Gastroesophageal sphincter (tissue), 3 donors: ENCODE measurements around the gene RPP38.

Experiments used
- CTCF ChIP-seq, 4 experiments: fragments of 200-600 bp in 2 of 4; fragments of 450-650 bp in 2 of 4; sonication (generic) in 1 of 4; IDR thresholded peaks; one replicate each; pipeline ENCODE4 v1.5.1; 2017 to 2019; ENCODE audit warnings: antibody characterized with exemption in 4 of 4, mild to moderate bottlenecking in 2 of 4, moderate library complexity in 2 of 4
- POLR2A ChIP-seq, 2 donors: fragments of 450-650 bp; IDR thresholded peaks; one replicate each; pipeline ENCODE4 v1.6.1; 2017; ENCODE audit warnings: antibody characterized with exemption in 2 of 2, mild to moderate bottlenecking in 2 of 2, moderate library complexity in 1 of 2
- POLR2AphosphoS5 ChIP-seq: sonication (generic); formaldehyde crosslinking; IDR thresholded peaks from one replicate; pipeline ENCODE4 v1.6.1; 2017; ENCODE audit warnings: antibody characterized with exemption

DNA sequence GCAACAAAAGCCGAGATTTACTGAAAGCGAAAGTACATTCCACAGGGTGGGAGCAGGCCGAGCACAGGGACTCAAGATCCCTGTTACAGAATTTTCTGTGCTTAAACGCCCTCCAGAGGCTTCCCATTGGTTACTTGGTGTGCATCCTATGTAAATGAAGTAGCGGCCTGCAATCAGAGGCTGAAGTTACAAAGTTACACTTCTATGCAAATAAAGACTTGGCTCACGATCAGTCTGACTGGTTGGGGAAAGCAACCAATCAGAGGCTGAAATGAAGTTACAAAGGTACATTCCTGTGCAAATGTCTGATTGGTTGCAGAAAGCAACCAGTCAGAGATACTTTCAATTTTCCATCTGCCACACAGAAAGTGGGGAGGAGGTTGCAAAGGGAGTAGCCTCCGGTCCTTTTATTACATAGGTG is 12.6 kb upstream of the RPP38 start:
- TF ChIP-seq CTCF (IDR thresholded peaks at IDR 0.05) (peak in 1 of 4 experiments; percentile 21), POLR2A (IDR thresholded peaks at IDR 0.05) (no peak), POLR2AphosphoS5 (no peak)
